OCI-LY3 (cell line): Measurements from ENCODE around the gene YWHAE.

Experiments
- H2AFZ ChIP-seq: fragments of 200-600, 300-600 bp; shearing (Covaris generic); 2 replicates; pipeline ENCODE4 v1.6.0; 2014; ENCODE audit warnings: antibody characterized with exemption, low read depth, low read length
- H3K27ac ChIP-seq: fragments of 200-600, 300-600 bp; sonication (generic); 2 replicates; pipeline ENCODE4 v1.5.1; 2014; ENCODE audit warnings: mild to moderate bottlenecking, low read length, moderate library complexity, mixed read lengths
- H3K27me3 ChIP-seq: fragments of 200-600, 300-600 bp; sonication (generic); 2 replicates; pipeline ENCODE4 v1.6.1; 2014; ENCODE audit warnings: low read depth, low read length, mixed read lengths
- H3K36me3 ChIP-seq: fragments of 200-600, 300-600 bp; sonication (generic); replicated peaks from 2 replicates; pipeline ENCODE3; 2014; ENCODE audit warnings: low read depth, low read length, mixed read lengths
- H3K4me1 ChIP-seq: fragments of 300-600, 200-600 bp; sonication (generic); 2 replicates; pipeline ENCODE4 v1.6.1; 2014; ENCODE audit warnings: low read length, mixed read lengths
- H3K4me2 ChIP-seq: fragments of 200-600, 300-600 bp; sonication (generic); 2 replicates; pipeline ENCODE4 v1.6.1; 2014; ENCODE audit warnings: low read length, mixed read lengths
- H3K4me3 ChIP-seq: fragments of 300-600, 200-600 bp; sonication (generic); 2 replicates; pipeline ENCODE4 v1.5.1; 2014; ENCODE audit warnings: antibody characterized with exemption, mild to moderate bottlenecking, low read length, moderate library complexity
- H3K79me2 ChIP-seq: fragments of 300-600, 200-600 bp; shearing (Covaris generic); 2 replicates; pipeline ENCODE4 v1.6.1; 2014; ENCODE audit warnings: mild to moderate bottlenecking, low read length, mixed read lengths
- H3K9ac ChIP-seq: fragments of 300-600, 200-600 bp; shearing (Covaris generic); 2 replicates; pipeline ENCODE4 v1.6.0; 2014; ENCODE audit warnings: mild to moderate bottlenecking, low read length, moderate library complexity
- H3K9me3 ChIP-seq: fragments of 200-600, 300-600 bp; shearing (Covaris generic); 2 replicates; pipeline ENCODE4 v1.6.1; 2014; ENCODE audit warnings: low read length, mixed read lengths; ENCODE audit not compliant: insufficient read depth
- H4K20me1 ChIP-seq: fragments of 200-600, 300-600 bp; sonication (generic); 2 replicates; pipeline ENCODE4 v1.6.1; 2016; ENCODE audit warnings: low read length, mixed read lengths; ENCODE audit not compliant: insufficient read depth
- CTCF ChIP-seq: fragments of 200-600, 300-600 bp; sonication (generic); IDR thresholded peaks from 2 replicates; pipeline ENCODE4 v1.5.1; 2014; ENCODE audit warnings: antibody characterized with exemption, low read length, low read depth
- EZH2phosphoT487 ChIP-seq: fragments of 200-600 bp; shearing (Covaris generic); IDR thresholded peaks from 2 replicates; pipeline ENCODE4 v1.6.1; 2018; ENCODE audit warnings: antibody characterized with exemption, mixed run types, low read depth

Gene YWHAE

GRCh38 chr17:1386265-1386664 lies 13.8 kb downstream of the YWHAE start:
- no peak overlapping the region for H2AFZ ChIP-seq
- H3K36me3 ChIP-seq, result peaks cover 5% of the 10 kb centered on the region
- no peaks in the 10 kb centered on the region for H3K27me3 ChIP-seq
- H3K9ac ChIP-seq, result no peak overlapping the region
- no peaks in the 10 kb centered on the region for H3K9me3 ChIP-seq
- H3K27ac ChIP-seq, result no peak overlapping the region
- no peak overlapping the region for H3K4me3 ChIP-seq
- H3K4me1 ChIP-seq, result no peaks in the 10 kb centered on the region
- TF ChIP-seq EZH2phosphoT487 (no peak), CTCF (no peak)
- H4K20me1 ChIP-seq, result peaks cover 96% of the 10 kb centered on the region
- peaks cover 100% of the 10 kb centered on the region for H3K79me2 ChIP-seq
- no peak overlapping the region for H3K4me2 ChIP-seq

- peaks cover 96% of the 10 kb centered on the region for H4K20me1 ChIP-seq
Measured at GRCh38 chr17:1385861-1386260, 14.2 kb downstream of the YWHAE start.

GRCh38 chr17:1384905-1385435 lies 15.1 kb downstream of the YWHAE start:
- peaks cover 4% of the 10 kb centered on the region for H3K4me1 ChIP-seq
- H3K4me2 ChIP-seq, result no peak overlapping the region
- TF ChIP-seq CTCF (no peak), EZH2phosphoT487 (no peak)
- no peaks in the 10 kb centered on the region for H3K27me3 ChIP-seq
- no peak overlapping the region for H2AFZ ChIP-seq
- H3K4me3 ChIP-seq, result no peak overlapping the region
- no peaks in the 10 kb centered on the region for H3K36me3 ChIP-seq
- H3K9me3 ChIP-seq, result no peaks in the 10 kb centered on the region
- no peak overlapping the region for H3K27ac ChIP-seq
- H3K79me2 ChIP-seq, result peaks cover 100% of the 10 kb centered on the region
- no peak overlapping the region for H3K9ac ChIP-seq
- H4K20me1 ChIP-seq, result peaks cover 96% of the 10 kb centered on the region

More at GRCh38 chr17:1385861-1386260, 14.2 kb downstream of the YWHAE start:
- H3K9me3 ChIP-seq, result no peaks in the 10 kb centered on the region
- H3K27me3 ChIP-seq, result no peaks in the 10 kb centered on the region
- peaks cover 5% of the 10 kb centered on the region for H3K36me3 ChIP-seq
- H3K4me1 ChIP-seq, result no peaks in the 10 kb centered on the region
- no peak overlapping the region for H2AFZ ChIP-seq
- no peak overlapping the region for H3K27ac ChIP-seq
- H3K9ac ChIP-seq, result no peak overlapping the region
- peaks cover 100% of the 10 kb centered on the region for H3K79me2 ChIP-seq
- no peak overlapping the region for H3K4me3 ChIP-seq
- TF ChIP-seq EZH2phosphoT487 (no peak), CTCF (no peak)
- no peak overlapping the region for H3K4me2 ChIP-seq

GRCh38 chr17:1379930-1380313 lies 20.1 kb downstream of the YWHAE start:
- Histone ChIP-seq H3K79me2 (peaks cover 100% of the 10 kb centered on the region), H3K4me1 (peaks cover 36% of the 10 kb centered on the region), H4K20me1 (peaks cover 98% of the 10 kb centered on the region)

More at GRCh38 chr17:1379930-1380313, 20.1 kb downstream of the YWHAE start:
- H3K9ac ChIP-seq, result no peak overlapping the region
- H3K4me2 ChIP-seq, result no peak overlapping the region
- no peaks in the 10 kb centered on the region for H3K9me3 ChIP-seq
- H3K27me3 ChIP-seq, result no peaks in the 10 kb centered on the region
- no peak overlapping the region for H3K27ac ChIP-seq
- TF ChIP-seq EZH2phosphoT487, result no peak
- TF ChIP-seq CTCF, result no peak
- no peak overlapping the region for H2AFZ ChIP-seq
- H3K36me3 ChIP-seq, result peaks cover 13% of the 10 kb centered on the region
- H3K4me3 ChIP-seq, result no peak overlapping the region
